DOHH2 (cell line): Measurements from ENCODE around the gene SCAPER.

Experiments used
- H3F3A ChIP-seq: fragments of 200-600 bp; sonication (generic), shearing (Covaris generic); 2 replicates; pipeline ENCODE4 v1.6.0; 2016; ENCODE audit warnings: antibody characterized with exemption, mild to moderate bottlenecking; ENCODE audit not compliant: control insufficient read depth, insufficient read depth
- H3K27ac ChIP-seq: fragments of 200-600 bp; sonication (generic); 2 replicates; pipeline ENCODE4 v1.5.1; 2014; ENCODE audit warnings: low read depth, mild to moderate bottlenecking, low read length, moderate library complexity
- H3K27me3 ChIP-seq: fragments of 200-600 bp; sonication (generic); 2 replicates; pipeline ENCODE4 v1.6.1; 2014; ENCODE audit warnings: mild to moderate bottlenecking, low read length, mixed read lengths; ENCODE audit not compliant: control insufficient read depth
- H3K36me3 ChIP-seq: fragments of 200-600 bp; sonication (generic); 2 replicates; pipeline ENCODE4 v1.6.1; 2014; ENCODE audit warnings: mild to moderate bottlenecking, low read length, moderate library complexity, mixed read lengths; ENCODE audit not compliant: control insufficient read depth
- H3K4me1 ChIP-seq: fragments of 200-600 bp; sonication (generic); 2 replicates; pipeline ENCODE4 v1.6.1; 2014; ENCODE audit warnings: mild to moderate bottlenecking, low read length, mixed read lengths; ENCODE audit not compliant: control insufficient read depth
- H3K4me2 ChIP-seq: fragments of 200-600 bp; sonication (generic); 2 replicates; pipeline ENCODE4 v1.6.0; 2014; ENCODE audit warnings: mild to moderate bottlenecking, low read length, moderate library complexity
- H3K4me3 ChIP-seq: fragments of 200-600 bp; sonication (generic); 2 replicates; pipeline ENCODE4 v1.5.1; 2014; ENCODE audit warnings: mild to moderate bottlenecking, low read length, mixed read lengths
- H3K79me2 ChIP-seq: fragments of 200-600 bp; sonication (generic); 2 replicates; pipeline ENCODE4 v1.6.1; 2014; ENCODE audit warnings: mild to moderate bottlenecking, low read length, mixed read lengths; ENCODE audit not compliant: control insufficient read depth
- H3K9me2 ChIP-seq: fragments of 200-600 bp; sonication (generic); replicated peaks from 2 replicates; pipeline ENCODE4 v1.6.1; 2014; ENCODE audit warnings: mild to moderate bottlenecking, low read length, mixed read lengths; ENCODE audit not compliant: control insufficient read depth
- H3K9me3 ChIP-seq: fragments of 200-600 bp; sonication (generic); 2 replicates; pipeline ENCODE4 v1.6.1; 2014; ENCODE audit warnings: antibody characterized with exemption, low read length, mixed read lengths; ENCODE audit not compliant: control insufficient read depth, insufficient read depth
- H4K20me1 ChIP-seq: fragments of 200-600 bp; sonication (generic); 2 replicates; pipeline ENCODE4 v1.6.0; 2014; ENCODE audit warnings: low read depth, mild to moderate bottlenecking, antibody characterized with exemption, low read length, moderate library complexity; ENCODE audit not compliant: control insufficient read depth, insufficient read depth
- CTCF ChIP-seq: fragments of 200-600 bp; sonication (generic); IDR thresholded peaks from one replicate; pipeline ENCODE4 v1.5.1; 2014; ENCODE audit warnings: antibody characterized with exemption, mild to moderate bottlenecking, low read depth, low read length; ENCODE audit not compliant: poor library complexity, severe bottlenecking
- EZH2phosphoT487 ChIP-seq: fragments of 200-600 bp; sonication (generic); IDR thresholded peaks from 2 replicates; pipeline ENCODE4 v1.6.1; 2017; ENCODE audit warnings: borderline replicate concordance, mild to moderate bottlenecking, antibody characterized with exemption, low read length, moderate library complexity, mixed read lengths

SCAPER gene

GRCh38 chr15:76354823-76355440 lies 550.2 kb downstream of the SCAPER start:
- H4K20me1 ChIP-seq, result no peaks in the 10 kb centered on the region
- H3F3A ChIP-seq, result no peaks in the 10 kb centered on the region
- no peaks in the 10 kb centered on the region for H3K4me1 ChIP-seq
- H3K4me3 ChIP-seq, result no peak overlapping the region
- 0 out of 2 replicates have a peak, but pooled peaks cover 4% of the 10 kb centered on the region for H3K27me3 ChIP-seq
- H3K79me2 ChIP-seq, result no peaks in the 10 kb centered on the region
- TF ChIP-seq CTCF, result no peak
- TF ChIP-seq EZH2phosphoT487, result no peak
- no peaks in the 10 kb centered on the region for H3K36me3 ChIP-seq
- no peaks in the 10 kb centered on the region for H3K9me2 ChIP-seq
- H3K4me2 ChIP-seq, result no peak overlapping the region
- no peak overlapping the region for H3K27ac ChIP-seq
- no peaks in the 10 kb centered on the region for H3K9me3 ChIP-seq

GRCh38 chr15:76353903-76354302 lies 551.2 kb downstream of the SCAPER start:
- H3K79me2 ChIP-seq, result no peaks in the 10 kb centered on the region
- no peak overlapping the region for H3K27ac ChIP-seq
- no peaks in the 10 kb centered on the region for H3K9me2 ChIP-seq
- H3K36me3 ChIP-seq, result no peaks in the 10 kb centered on the region
- no peaks in the 10 kb centered on the region for H3F3A ChIP-seq
- no peaks in the 10 kb centered on the region for H3K9me3 ChIP-seq
- no peak for TF ChIP-seq EZH2phosphoT487
- TF ChIP-seq CTCF, result no peak
- H3K4me2 ChIP-seq, result no peak overlapping the region
- no peaks in the 10 kb centered on the region for H3K4me1 ChIP-seq
- H3K4me3 ChIP-seq, result no peak overlapping the region
- 0 out of 2 replicates have a peak, but pooled peaks cover 4% of the 10 kb centered on the region for H3K27me3 ChIP-seq
- no peaks in the 10 kb centered on the region for H4K20me1 ChIP-seq

- H3K4me2 ChIP-seq, result no peak overlapping the region
- no peaks in the 10 kb centered on the region for H3K9me3 ChIP-seq
- H3F3A ChIP-seq, result no peaks in the 10 kb centered on the region
- 0 out of 2 replicates have a peak, but pooled peaks cover 4% of the 10 kb centered on the region for H3K27me3 ChIP-seq
- TF ChIP-seq CTCF, result no peak
- no peak for TF ChIP-seq EZH2phosphoT487
- no peaks in the 10 kb centered on the region for H3K36me3 ChIP-seq
- H3K9me2 ChIP-seq, result no peaks in the 10 kb centered on the region
- H3K79me2 ChIP-seq, result no peaks in the 10 kb centered on the region
- no peak overlapping the region for H3K27ac ChIP-seq
- no peaks in the 10 kb centered on the region for H4K20me1 ChIP-seq
- H3K4me1 ChIP-seq, result no peaks in the 10 kb centered on the region
- H3K4me3 ChIP-seq, result no peak overlapping the region
These were observed 552.0 kb downstream of the SCAPER start for GRCh38 chr15:76353023-76353577.
